ENCODE measurements around the gene PHYHD1.

DNA sequence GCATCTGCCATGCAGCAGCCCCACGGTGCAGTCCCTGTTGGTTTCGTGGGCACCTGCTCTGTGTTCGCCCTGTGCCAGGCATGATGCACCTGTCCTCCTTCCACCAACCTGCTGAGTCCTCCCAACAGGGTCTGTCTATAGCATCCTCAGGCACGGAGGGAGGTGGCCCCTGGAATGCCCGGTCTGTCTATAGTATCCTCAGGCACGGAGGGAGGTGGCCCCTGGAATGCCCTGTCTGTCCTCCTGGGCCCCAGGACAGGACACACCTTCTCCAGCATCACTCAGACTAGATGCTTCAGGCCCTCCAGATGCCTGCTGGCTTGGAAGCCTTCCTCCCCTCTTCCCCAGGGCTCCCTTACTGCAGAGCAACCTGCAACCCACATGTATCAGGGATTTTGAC lies 9.9 kb upstream of the PHYHD1 start:
- TF ChIP-seq, protein P1, sequence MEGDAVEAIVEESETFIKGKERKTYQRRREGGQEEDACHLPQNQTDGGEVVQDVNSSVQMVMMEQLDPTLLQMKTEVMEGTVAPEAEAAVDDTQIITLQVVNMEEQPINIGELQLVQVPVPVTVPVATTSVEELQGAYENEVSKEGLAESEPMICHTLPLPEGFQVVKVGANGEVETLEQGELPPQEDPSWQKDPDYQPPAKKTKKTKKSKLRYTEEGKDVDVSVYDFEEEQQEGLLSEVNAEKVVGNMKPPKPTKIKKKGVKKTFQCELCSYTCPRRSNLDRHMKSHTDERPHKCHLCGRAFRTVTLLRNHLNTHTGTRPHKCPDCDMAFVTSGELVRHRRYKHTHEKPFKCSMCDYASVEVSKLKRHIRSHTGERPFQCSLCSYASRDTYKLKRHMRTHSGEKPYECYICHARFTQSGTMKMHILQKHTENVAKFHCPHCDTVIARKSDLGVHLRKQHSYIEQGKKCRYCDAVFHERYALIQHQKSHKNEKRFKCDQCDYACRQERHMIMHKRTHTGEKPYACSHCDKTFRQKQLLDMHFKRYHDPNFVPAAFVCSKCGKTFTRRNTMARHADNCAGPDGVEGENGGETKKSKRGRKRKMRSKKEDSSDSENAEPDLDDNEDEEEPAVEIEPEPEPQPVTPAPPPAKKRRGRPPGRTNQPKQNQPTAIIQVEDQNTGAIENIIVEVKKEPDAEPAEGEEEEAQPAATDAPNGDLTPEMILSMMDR (IDR thresholded peaks at IDR 0.05; ENCODE audit: insufficient read depth, low read length), result no peak
- TF ChIP-seq GABPA (IDR thresholded peaks at IDR 0.05; ENCODE audit: low read depth) (no peak), SPI1 (IDR thresholded peaks at IDR 0.05; ENCODE audit: borderline replicate concordance, low read depth) (no peak), REST (IDR thresholded peaks at IDR 0.05; ENCODE audit: insufficient replicate concordance, low read depth) (no peak), POLR2AphosphoS5 (IDR thresholded peaks at IDR 0.05; ENCODE audit: low read depth) (no peak)
